Measurements from ENCODE around the gene SLC35G6.

SLC35G6 gene

GRCh38 chr17:7508145-7508544 is 26.9 kb downstream of the SLC35G6 start:
- H3K4me1 ChIP-seq (ENCODE audit: insufficient read depth, poor library complexity, severe bottlenecking): no peaks in the 10 kb centered on the region
- no peak for ATAC-seq (ENCODE audit: low read depth)
- peaks cover 86% of the 10 kb centered on the region for H3K36me3 ChIP-seq (ENCODE audit: low read depth)
- no peak overlapping the region for H3K4me3 ChIP-seq (ENCODE audit: severe bottlenecking)
- no peaks in the 10 kb centered on the region for H3K27me3 ChIP-seq (ENCODE audit: insufficient read depth, poor library complexity, severe bottlenecking)
- DNase-seq (ENCODE audit: low spot score): no peak
- no peak overlapping the region for H3K27ac ChIP-seq (ENCODE audit: poor library complexity, severe bottlenecking)
- TF ChIP-seq, protein P1, sequence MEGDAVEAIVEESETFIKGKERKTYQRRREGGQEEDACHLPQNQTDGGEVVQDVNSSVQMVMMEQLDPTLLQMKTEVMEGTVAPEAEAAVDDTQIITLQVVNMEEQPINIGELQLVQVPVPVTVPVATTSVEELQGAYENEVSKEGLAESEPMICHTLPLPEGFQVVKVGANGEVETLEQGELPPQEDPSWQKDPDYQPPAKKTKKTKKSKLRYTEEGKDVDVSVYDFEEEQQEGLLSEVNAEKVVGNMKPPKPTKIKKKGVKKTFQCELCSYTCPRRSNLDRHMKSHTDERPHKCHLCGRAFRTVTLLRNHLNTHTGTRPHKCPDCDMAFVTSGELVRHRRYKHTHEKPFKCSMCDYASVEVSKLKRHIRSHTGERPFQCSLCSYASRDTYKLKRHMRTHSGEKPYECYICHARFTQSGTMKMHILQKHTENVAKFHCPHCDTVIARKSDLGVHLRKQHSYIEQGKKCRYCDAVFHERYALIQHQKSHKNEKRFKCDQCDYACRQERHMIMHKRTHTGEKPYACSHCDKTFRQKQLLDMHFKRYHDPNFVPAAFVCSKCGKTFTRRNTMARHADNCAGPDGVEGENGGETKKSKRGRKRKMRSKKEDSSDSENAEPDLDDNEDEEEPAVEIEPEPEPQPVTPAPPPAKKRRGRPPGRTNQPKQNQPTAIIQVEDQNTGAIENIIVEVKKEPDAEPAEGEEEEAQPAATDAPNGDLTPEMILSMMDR (IDR thresholded peaks at IDR 0.05; ENCODE audit: poor library complexity, severe bottlenecking): no peak
- no peaks in the 10 kb centered on the region for H3K9me3 ChIP-seq (ENCODE audit: severe bottlenecking)

GRCh38 chr17:7508846-7509245 is 27.6 kb downstream of the SLC35G6 start:
- H3K27ac ChIP-seq (ENCODE audit: poor library complexity, severe bottlenecking): no peak overlapping the region

GRCh38 chr17:7509937-7510336 is 28.7 kb downstream of the SLC35G6 start:
- Histone ChIP-seq H3K4me1 (ENCODE audit: insufficient read depth, poor library complexity, severe bottlenecking) (no peaks in the 10 kb centered on the region), H3K9me3 (ENCODE audit: severe bottlenecking) (no peaks in the 10 kb centered on the region), H3K27me3 (ENCODE audit: insufficient read depth, poor library complexity, severe bottlenecking) (no peaks in the 10 kb centered on the region), H3K4me3 (ENCODE audit: severe bottlenecking) (no peak overlapping the region), H3K36me3 (ENCODE audit: low read depth) (peaks cover 80% of the 10 kb centered on the region), H3K27ac (ENCODE audit: poor library complexity, severe bottlenecking) (no peak overlapping the region)
- DNase-seq (ENCODE audit: low spot score) (no peak), ATAC-seq (ENCODE audit: low read depth) (no peak)
- TF ChIP-seq, protein P1 (IDR thresholded peaks at IDR 0.05; ENCODE audit: poor library complexity, severe bottlenecking): no peak

More at GRCh38 chr17:7508846-7509245, 27.6 kb downstream of the SLC35G6 start:
- no peaks in the 10 kb centered on the region for H3K9me3 ChIP-seq (ENCODE audit: severe bottlenecking)
- TF ChIP-seq, protein P1 (IDR thresholded peaks at IDR 0.05; ENCODE audit: poor library complexity, severe bottlenecking): no peak
- no peaks in the 10 kb centered on the region for H3K27me3 ChIP-seq (ENCODE audit: insufficient read depth, poor library complexity, severe bottlenecking)
- H3K36me3 ChIP-seq (ENCODE audit: low read depth): peaks cover 83% of the 10 kb centered on the region
- H3K4me1 ChIP-seq (ENCODE audit: insufficient read depth, poor library complexity, severe bottlenecking): no peaks in the 10 kb centered on the region
- ATAC-seq (ENCODE audit: low read depth) (no peak), DNase-seq (ENCODE audit: low spot score) (no peak)
- no peak overlapping the region for H3K4me3 ChIP-seq (ENCODE audit: severe bottlenecking)

- no peaks in the 10 kb centered on the region for H3K27me3 ChIP-seq (ENCODE audit: insufficient read depth, poor library complexity, severe bottlenecking)
- H3K27ac ChIP-seq (ENCODE audit: poor library complexity, severe bottlenecking): no peak overlapping the region
- no peak overlapping the region for H3K4me3 ChIP-seq (ENCODE audit: severe bottlenecking)
- DNase-seq (ENCODE audit: low spot score) (no peak), ATAC-seq (ENCODE audit: low read depth) (no peak)
- H3K36me3 ChIP-seq (ENCODE audit: low read depth): peaks cover 69% of the 10 kb centered on the region
- no peaks in the 10 kb centered on the region for H3K9me3 ChIP-seq (ENCODE audit: severe bottlenecking)
- TF ChIP-seq, protein P1 (IDR thresholded peaks at IDR 0.05; ENCODE audit: poor library complexity, severe bottlenecking): no peak
- no peaks in the 10 kb centered on the region for H3K4me1 ChIP-seq (ENCODE audit: insufficient read depth, poor library complexity, severe bottlenecking)
Measured at GRCh38 chr17:7511108-7511507, 29.9 kb downstream of the SLC35G6 start.

DNA sequence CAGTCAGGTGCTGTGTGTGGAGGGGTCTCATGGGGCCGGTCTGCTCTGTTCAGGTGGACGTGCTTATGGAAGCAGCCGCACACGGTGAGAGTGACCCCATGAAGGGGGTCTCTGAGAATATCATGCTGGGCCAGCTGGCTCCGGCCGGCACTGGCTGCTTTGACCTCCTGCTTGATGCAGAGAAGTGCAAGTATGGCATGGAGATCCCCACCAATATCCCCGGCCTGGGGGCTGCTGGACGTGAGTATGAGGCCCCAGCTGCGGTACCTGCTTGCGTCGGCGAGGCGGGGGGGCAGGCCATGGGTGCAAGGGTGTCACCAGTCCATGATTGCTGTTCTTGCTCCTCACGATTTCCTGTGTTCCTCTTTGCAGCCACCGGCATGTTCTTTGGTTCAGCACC is 30.9 kb downstream of the SLC35G6 start:
- ATAC-seq (ENCODE audit: low read depth) (no peak), DNase-seq (ENCODE audit: low spot score) (no peak)
- Histone ChIP-seq H3K36me3 (ENCODE audit: low read depth) (peaks cover 62% of the 10 kb centered on the region), H3K27me3 (ENCODE audit: insufficient read depth, poor library complexity, severe bottlenecking) (no peaks in the 10 kb centered on the region), H3K4me3 (ENCODE audit: severe bottlenecking) (no peak overlapping the region), H3K27ac (ENCODE audit: poor library complexity, severe bottlenecking) (no peak overlapping the region), H3K9me3 (ENCODE audit: severe bottlenecking) (no peaks in the 10 kb centered on the region), H3K4me1 (ENCODE audit: insufficient read depth, poor library complexity, severe bottlenecking) (no peaks in the 10 kb centered on the region)
- TF ChIP-seq, protein P1 (IDR thresholded peaks at IDR 0.05; ENCODE audit: poor library complexity, severe bottlenecking): no peak
